Mesothelial cell of epicardium (in vitro differentiated cells): ENCODE data around the gene MAB21L3. TPM values are rescaled to one million over a fixed set of nuclear protein-coding genes. Genes with fewer than 3 reads are reported as not detected.

Source experiments
- DNase-seq, 2 experiments: peaks; one replicate each; pipeline ENCODE4 v3.0.0; 2021; ENCODE audit warnings: low spot score in 2 of 2; ENCODE audit not compliant: unreplicated experiment in 2 of 2
- H3K27ac Mint-ChIP-seq: 2 replicates; pipeline ENCODE4 v1.8.0; 2021; ENCODE audit warnings: mixed read lengths
- H3K27me3 Mint-ChIP-seq: 2 replicates; pipeline ENCODE4 v1.8.0; 2021; ENCODE audit warnings: low read depth, mixed read lengths
- H3K36me3 Mint-ChIP-seq: 2 replicates; pipeline ENCODE4 v1.8.0; 2021; ENCODE audit warnings: mixed read lengths
- H3K4me1 Mint-ChIP-seq: 2 replicates; pipeline ENCODE4 v1.8.0; 2021; ENCODE audit warnings: mixed read lengths
- H3K4me3 Mint-ChIP-seq: 2 replicates; pipeline ENCODE4 v1.8.0; 2021; ENCODE audit warnings: mild to moderate bottlenecking, moderate library complexity, mixed read lengths
- H3K9me3 Mint-ChIP-seq: 2 replicates; pipeline ENCODE4 v1.8.0; 2021; ENCODE audit warnings: mixed read lengths
- CTCF ChIP-seq: fragments of 200-600 bp; sonication (generic); IDR thresholded peaks from one replicate; pipeline ENCODE4 v1.5.0; 2021; ENCODE audit warnings: antibody characterized with exemption; ENCODE audit not compliant: unreplicated experiment
- total RNA-seq: library from RNA; stranded (reverse); gene quantifications from 3 replicates; pipeline ENCODE4 v1.2.1, GENCODE V29; 2021

Gene MAB21L3
- total RNA-seq, 1 donor from 2014 or later, result 0.16 TPM

- Mint-ChIP-seq H3K4me1 (peaks cover 9% of the 10 kb centered on the region), H3K27me3 (no peaks in the 10 kb centered on the region), H3K9me3 (peaks cover 71% of the 10 kb centered on the region)
These were observed 20.1 kb upstream of the MAB21L3 start for GRCh38 chr1:116091083-116091482.

GRCh38 chr1:116092752-116093489 lies 18.3 kb upstream of the MAB21L3 start:
- Mint-ChIP-seq H3K27me3 (no peaks in the 10 kb centered on the region), H3K36me3 (peaks cover 25% of the 10 kb centered on the region), H3K4me1 (peaks cover 9% of the 10 kb centered on the region), H3K9me3 (peaks cover 57% of the 10 kb centered on the region), H3K4me3 (no peak overlapping the region), H3K27ac (no peak overlapping the region)
- DNase-seq, result no peak
- no peak for TF ChIP-seq CTCF

More at GRCh38 chr1:116091083-116091482, 20.1 kb upstream of the MAB21L3 start:
- TF ChIP-seq CTCF, result no peak
- Mint-ChIP-seq H3K4me3 (no peak overlapping the region), H3K36me3 (peaks cover 24% of the 10 kb centered on the region), H3K27ac (no peak overlapping the region)
- DNase-seq, result no peak

- no peak for DNase-seq
- H3K4me3 Mint-ChIP-seq, result no peak overlapping the region
- H3K4me1 Mint-ChIP-seq, result peaks cover 9% of the 10 kb centered on the region
- TF ChIP-seq CTCF, result no peak
- H3K27me3 Mint-ChIP-seq, result no peaks in the 10 kb centered on the region
- H3K36me3 Mint-ChIP-seq, result peaks cover 12% of the 10 kb centered on the region
- peaks cover 35% of the 10 kb centered on the region for H3K9me3 Mint-ChIP-seq
- H3K27ac Mint-ChIP-seq, result no peak overlapping the region
These were observed 16.2 kb upstream of the MAB21L3 start for GRCh38 chr1:116095027-116095426.

- Mint-ChIP-seq H3K4me3 (no peak overlapping the region), H3K36me3 (peaks cover 7% of the 10 kb centered on the region), H3K27me3 (no peaks in the 10 kb centered on the region), H3K9me3 (peaks cover 26% of the 10 kb centered on the region), H3K4me1 (peaks cover 9% of the 10 kb centered on the region), H3K27ac (no peak overlapping the region)
- no peak for DNase-seq
- no peak for TF ChIP-seq CTCF
These were observed 15.1 kb upstream of the MAB21L3 start for GRCh38 chr1:116096013-116096618.

GRCh38 chr1:116097626-116098025 lies 13.6 kb upstream of the MAB21L3 start:
- no peak overlapping the region for H3K4me3 Mint-ChIP-seq
- H3K27ac Mint-ChIP-seq, result no peak overlapping the region
- no peak for TF ChIP-seq CTCF
- H3K27me3 Mint-ChIP-seq, result no peaks in the 10 kb centered on the region
- H3K4me1 Mint-ChIP-seq, result peaks cover 7% of the 10 kb centered on the region
- H3K36me3 Mint-ChIP-seq, result peaks cover 7% of the 10 kb centered on the region
- DNase-seq, result no peak
- H3K9me3 Mint-ChIP-seq, result peaks cover 16% of the 10 kb centered on the region
